Measurements from ENCODE around the gene B3GALT4.

Gene B3GALT4

DNA sequence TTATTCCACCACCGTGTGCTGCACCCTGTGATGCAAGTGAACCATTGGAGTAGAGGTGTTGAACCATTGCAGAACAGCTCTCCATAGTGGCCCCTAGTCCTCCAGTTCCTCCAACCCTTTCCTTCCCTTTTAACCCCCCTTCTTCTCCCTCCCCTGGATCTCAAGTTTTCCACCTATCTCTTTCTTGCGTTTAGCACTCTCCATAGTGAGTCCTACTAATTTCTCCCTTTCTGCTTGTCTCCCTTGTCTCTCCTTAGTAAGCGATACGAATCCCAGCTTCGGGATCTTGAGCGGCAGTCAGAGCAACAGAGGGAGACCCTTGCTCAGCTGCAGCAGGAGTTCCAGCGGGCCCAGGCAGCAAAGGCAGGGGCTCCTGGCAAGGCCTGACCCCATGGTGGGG, 13.5 kb downstream of the B3GALT4 start:
- DNase-seq (ENCODE audit: low read depth in 1 of 2, low spot score in 1 of 2) = no peak

DNA sequence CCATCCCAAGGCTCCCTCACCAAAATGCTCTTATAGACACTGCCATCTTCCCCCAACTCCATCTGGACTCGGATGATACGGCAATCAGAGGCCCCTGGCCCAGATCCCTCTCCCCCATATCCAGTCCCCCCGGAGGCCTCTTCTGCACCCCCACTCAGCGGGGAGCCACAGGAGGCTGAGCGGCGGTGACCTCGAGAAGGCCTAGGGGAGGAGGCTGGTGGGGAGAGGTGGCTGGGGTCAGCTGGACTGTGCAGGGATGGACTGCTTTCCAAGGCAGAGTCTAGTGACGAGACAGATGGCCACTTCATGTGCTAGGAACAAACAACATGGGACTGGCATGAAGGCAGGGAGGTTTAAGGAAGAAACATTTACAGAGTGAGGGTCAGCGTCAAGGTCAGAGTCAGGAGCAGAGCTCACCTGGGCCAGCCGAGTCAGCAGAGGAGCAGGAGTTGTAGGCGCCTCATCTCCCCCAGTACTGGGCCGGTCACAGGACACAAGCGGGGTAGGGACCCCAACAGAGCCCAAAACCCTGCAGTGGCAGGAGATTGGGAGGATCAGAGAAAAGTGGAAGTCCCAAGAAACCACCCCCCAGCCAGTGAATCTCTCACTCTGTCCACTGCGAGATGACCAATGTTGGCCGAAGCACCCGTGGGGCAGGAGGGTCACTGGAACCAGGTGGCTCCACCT, 16.2 kb downstream of the B3GALT4 start:
- no peak for DNase-seq (ENCODE audit: low read depth in 1 of 2, low spot score in 1 of 2)

DNA sequence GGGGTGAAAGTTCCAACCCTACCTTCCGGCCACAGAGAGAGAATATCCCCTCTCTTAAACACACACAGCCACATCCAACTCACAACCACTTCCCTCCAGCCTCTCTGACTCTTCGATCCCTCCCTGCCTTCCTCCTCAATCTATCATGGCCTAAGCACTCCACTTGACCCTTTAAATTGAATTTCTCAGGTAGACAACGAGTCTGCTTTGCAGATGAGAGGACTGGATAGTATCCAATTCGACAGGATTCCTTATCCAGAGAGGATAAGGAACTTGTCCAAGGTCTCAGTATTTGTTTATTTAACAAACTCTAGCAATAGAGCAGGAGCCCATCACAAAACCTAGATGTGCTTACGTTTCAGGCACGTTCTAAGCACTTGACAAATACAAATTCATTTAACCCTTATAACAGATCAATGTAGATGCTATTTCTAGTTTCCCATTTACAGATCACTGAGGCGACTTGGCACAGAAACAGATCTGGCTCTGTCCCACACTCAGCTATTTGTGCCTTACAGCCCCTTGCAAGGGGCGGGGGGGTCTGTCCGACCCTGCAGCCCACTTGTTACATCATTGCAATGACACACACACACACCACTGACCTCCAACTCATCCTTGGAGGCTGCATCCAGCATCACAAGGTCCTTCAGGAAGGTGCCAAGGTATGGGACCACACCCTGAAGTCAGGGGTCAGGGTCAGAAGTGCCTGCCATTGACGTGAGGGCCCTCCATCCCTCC, 17.3 kb downstream of the B3GALT4 start:
- no peak for DNase-seq (ENCODE audit: low read depth in 1 of 2, low spot score in 1 of 2)

DNA sequence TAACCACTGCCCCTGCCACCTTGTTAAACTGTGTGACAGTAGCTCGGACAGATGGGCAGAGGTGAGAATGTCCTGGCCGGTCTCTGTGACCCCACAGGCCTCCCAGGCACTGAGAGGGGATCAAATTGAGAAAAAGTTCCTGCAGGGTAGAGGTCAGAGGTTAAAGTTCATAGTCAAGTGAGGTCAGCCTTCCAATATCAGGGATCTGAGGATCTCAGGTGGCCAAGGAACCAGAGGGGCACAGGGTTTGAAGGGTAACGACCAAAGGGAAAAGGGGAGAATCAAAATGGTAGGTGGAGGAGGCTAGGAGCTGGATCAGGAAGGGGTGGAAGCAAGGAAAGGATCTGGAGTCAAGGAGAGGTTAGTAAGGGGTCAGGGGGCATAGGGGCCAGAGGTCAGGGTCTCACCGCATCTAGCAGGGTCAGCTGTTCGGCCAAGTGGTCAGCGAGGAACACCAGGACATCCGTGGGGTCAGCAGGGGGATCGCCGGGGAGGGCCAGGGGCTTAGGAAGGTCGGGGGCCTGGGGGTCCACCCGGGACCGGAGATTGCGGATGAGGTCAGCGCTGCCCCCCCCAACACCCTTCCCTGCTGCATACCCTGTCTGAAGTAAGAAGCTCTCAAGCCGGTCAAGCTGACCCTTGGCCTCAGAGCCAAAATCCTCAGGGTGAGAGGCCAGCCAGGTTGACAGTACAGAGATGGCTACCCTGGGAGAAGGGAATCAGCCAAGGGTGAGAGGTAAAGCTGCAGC, 18.9 kb downstream of the B3GALT4 start:
- DNase-seq (ENCODE audit: low read depth in 1 of 2, low spot score in 1 of 2) = no peak

DNA sequence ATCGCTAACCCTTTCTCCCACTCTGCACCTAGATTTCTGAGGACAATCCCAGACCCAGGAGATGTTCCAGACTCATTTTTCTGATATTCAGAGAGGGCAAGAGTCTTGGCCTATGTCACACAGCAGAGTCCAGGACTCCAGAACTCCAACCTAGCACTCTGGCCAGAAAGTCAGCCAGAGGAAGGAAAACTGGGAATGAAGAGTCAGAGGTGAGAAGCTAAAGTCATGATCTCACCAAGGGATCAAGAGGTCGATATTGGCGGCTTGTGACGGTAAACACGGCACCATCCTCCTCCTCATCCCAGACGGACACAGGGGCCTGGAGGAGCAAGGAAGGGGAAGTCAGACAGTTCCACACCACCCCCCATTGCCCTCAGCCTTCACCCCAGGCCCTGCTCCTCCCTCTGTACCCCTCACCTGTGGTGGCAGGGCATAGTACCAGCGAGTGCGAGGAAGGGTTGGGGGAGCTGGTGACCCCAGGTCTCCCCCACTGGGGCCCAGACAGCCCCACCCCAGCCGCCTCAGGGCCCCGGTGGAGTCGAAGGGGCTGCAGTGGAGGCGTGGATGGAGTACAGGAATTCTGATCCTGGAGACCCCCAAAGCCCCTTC, 20.0 kb downstream of the B3GALT4 start:
- no peak for DNase-seq (ENCODE audit: low read depth in 1 of 2, low spot score in 1 of 2)

DNA sequence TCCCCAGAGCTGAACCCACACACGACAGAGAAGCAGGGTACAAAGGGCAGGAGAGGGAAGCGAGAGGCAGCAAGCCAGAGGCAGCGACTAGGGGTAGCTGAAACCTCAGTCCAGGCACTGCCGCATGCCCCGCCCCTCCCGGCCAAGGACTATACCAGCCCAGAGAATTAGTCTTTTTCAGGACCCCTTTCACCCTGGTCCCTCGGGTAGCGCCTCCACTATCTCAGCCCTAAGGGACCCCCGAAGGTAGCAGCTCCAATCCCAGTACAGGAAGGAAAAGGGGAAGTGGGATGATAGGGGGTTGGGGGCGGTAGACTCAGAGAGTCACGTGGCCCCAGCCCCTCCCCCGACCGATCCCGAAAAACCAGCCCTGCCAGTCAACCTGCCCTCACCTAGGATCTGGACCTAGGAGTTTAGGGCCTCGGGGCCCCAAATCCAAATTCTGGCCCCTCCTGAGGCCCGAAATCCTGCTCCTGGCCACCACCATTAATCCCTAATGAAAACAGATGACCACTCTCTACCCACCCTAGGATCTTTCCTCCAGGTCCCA, 20.6 kb downstream of the B3GALT4 start:
- no peak for DNase-seq (ENCODE audit: low read depth in 1 of 2, low spot score in 1 of 2)

DNA sequence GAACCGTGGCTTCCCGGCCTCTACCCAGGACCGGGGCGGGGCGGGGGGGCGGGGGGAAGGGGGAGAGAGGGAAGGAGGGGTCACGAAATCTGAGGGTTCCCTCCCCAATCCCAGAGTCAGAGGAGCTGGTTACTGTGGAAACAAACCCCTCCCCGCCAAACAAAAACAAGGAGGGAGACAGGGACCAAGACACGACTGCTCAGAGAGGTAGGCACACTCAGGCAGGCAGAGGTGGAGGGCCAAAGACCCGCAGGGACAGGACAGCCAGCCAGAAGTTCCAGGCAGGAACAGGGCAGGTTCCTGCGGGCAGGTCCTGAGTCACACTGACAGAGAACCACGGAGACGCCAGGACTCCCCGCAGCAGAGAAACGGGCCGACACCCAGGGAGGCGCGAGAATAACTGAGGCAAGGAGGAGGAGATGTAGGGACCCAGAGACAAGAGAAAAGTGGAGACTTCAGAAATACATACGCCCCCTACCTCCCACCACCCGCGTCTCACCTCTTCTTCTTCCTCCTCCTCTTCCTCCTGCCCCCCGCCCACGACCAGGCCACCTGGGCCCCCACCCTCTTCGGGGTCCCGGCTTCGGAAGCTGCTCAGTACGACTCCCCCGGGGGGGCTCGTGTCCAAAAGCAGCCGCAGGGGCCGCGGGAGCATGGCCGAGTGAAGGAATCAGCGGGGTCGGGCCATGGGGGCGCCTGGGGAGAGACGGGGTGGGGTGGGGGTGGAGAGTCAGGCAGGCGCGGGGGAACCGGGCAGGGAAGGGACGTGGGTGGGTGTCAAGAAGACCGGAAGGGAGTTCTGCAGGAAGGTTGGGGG, 21.2 kb downstream of the B3GALT4 start:
- no peak for DNase-seq (ENCODE audit: low read depth in 1 of 2, low spot score in 1 of 2)

DNA sequence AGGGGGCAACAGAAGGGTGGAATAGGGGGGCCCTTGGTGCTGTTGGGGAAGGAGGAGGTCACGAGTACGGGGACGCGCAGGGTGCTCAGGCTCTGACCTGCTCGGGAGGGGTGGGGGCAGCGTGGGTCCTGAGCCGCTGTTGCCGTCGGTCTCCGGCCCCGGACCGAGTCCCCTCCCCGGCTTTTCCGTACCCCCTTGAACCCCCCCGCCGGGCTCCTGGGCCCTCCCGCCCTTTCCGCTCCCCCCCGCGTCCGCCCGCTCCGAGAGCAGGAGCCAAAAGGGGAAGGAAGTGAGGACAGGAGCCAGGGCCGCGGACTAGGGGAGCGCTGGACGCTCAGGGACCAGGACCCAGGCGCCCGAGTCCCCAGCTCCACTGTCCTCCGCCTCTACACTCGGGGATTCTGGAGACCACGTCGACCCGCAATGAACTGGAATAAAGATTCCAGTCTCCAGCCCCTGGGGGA, 21.9 kb downstream of the B3GALT4 start, which contains the start of gene RGL2:
TSS of gene RGL2 (minus strand) at position 170 of the 464 bp plus-strand sequence. CDS start 332 bp downstream, outside the sequence.
- DNase-seq (ENCODE audit: low read depth in 1 of 2, low spot score in 1 of 2) = peak in 1 of 2 donors; percentile 50

DNA sequence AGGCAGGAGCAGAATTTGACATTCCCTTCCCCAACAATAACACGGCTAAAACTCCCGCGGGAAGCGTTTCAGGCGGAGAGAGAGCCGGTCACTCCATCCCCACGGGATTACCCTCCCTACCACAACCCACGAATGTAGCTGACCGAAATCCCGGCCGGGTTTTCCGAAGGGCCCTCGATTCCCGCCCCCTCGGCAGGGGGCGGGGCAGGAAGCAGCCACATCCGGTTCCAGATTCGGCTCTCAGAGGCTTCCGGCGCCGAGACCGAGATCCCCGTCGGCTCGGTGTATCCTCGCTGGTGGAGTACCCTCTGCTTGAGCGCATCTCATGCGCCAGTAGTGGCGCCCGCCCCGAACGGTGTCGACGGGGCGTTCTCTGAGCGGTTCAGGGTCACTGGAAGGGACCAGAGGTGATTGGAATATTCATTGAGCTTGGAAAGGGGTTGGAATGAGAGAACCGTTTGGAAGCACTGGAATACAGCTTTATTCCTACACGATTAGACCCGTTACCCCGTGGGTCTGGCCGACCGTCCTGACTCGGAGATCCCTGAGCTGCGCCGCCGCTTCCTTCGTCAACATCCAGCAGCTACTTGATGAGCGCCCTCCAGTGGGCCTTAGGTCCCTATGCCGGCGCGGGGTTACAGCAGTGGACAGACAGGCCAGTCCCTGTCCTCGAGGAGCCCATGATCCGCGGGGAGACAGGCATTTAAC, 22.5 kb downstream of the B3GALT4 start:
- peak; percentile 88 for DNase-seq (ENCODE audit: low read depth in 1 of 2, low spot score in 1 of 2)

DNA sequence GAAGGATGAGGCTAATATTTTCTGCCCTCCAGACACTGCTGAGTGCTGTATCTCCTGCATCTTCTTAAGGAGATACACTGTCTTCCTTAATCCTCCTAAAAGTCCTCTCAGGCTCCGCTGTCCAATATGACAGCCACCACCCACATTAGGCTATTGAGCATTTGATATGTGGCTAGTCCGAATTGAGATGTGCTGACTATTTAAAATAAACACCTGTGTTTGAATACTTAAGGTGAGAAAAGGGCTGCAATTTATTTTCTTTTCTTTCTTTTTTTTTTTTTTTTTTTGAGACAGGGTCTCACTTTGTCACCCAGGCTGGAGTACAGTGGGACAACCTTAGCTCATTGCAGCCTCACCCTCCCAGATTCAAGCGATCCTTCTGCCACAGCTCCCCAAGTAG, 25.0 kb downstream of the B3GALT4 start:
- DNase-seq (ENCODE audit: low read depth in 1 of 2, low spot score in 1 of 2) = no peak

DNA sequence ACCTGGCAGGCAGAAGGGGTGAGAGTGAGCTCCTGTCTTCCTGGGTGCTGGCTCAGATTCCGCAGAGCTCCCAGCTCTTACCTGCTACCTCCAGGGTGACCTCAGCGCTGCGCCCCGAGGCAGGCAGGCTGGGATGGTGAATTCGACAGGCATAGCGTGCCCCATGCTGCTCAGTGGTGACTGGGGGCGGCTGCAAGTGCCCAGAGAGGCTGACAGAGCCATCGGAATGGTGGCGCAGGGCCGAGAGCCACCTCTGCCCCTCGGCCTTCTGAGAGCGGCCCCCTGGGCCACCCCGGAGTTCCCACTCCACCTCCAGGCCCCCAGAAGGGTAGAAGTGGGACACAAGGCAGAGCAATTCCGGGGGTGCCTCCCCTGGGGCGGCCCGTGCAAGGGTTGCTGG, 27.3 kb downstream of the B3GALT4 start:
- no peak for DNase-seq (ENCODE audit: low read depth in 1 of 2, low spot score in 1 of 2)

DNA sequence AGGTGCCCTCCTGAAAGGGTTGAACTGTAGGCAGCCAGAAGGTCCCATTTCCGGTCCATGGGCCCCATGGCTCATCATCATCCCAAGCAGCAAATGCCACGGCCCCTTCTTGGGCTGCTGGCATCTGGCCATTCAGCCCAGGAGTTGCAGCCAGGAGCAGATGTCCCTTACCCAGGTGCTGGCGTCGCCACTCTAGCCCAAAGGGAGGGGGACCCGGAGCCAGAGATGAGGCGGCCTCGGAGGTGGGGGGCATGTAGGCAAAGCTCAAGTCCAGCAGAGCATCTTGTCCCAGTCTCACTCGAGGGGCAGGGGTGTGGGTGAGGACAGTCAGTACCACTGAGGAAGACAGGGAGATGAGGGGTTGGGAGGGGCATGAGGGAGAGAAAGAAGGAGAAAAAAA, 28.1 kb downstream of the B3GALT4 start:
- no peak for DNase-seq (ENCODE audit: low read depth in 1 of 2, low spot score in 1 of 2)

DNA sequence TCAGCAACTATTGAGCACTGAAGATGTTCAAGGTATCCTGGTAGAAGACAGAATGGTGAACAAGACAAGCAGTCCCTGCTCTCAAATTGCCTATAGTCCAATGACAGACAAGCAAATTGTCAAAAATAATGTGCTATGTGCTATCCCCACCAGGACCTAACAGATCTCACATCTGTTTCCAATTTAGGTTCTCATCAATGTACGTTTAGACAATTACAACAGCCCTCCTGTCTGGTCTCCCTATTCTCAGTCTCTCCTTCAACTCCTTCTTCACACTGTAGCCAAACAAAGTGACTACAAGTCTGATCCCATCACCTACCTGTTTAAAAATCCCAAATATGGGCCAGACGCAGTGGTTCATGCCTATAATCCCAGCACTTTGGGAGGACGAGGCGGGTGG, 29.4 kb downstream of the B3GALT4 start:
- DNase-seq (ENCODE audit: low read depth in 1 of 2, low spot score in 1 of 2) = no peak

DNA sequence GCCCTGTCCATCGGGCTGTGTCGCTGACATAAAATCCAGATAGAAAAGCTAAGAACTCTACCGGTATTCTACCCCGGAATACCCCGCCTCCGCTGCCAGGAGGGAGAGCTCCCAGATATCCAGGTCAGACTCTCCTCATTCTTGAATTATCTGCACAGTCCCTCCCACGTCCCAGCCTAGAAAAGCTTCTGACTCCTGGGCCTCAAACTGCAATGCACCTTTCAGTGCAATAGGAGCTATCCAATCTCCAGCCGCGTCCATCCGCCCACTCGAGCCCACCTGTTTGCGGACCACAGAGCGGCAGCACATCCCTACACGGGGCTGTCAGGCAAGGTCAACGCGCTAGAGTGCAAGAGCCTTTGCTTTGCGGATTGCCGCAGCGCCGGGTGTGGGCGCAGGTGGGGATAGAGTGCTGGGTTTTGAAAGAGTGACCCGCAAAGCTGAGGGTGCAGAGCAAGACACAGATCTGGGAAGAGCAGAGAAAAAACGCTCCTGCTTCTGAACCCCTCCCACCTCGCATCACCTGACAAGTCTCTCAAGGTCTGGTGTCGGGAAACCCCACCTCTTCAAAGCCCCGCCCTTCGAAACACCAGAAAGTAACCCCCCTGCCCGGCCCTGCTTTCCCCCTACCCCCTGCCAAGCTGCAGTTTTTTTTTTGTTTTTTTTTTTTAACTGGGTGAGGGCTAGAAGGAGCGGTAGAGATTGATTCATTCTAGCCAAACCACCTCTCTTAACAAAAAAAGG, 35.6 kb downstream of the B3GALT4 start:
- DNase-seq (ENCODE audit: low read depth in 1 of 2, low spot score in 1 of 2) = peak; percentile 56 to 72

DNA sequence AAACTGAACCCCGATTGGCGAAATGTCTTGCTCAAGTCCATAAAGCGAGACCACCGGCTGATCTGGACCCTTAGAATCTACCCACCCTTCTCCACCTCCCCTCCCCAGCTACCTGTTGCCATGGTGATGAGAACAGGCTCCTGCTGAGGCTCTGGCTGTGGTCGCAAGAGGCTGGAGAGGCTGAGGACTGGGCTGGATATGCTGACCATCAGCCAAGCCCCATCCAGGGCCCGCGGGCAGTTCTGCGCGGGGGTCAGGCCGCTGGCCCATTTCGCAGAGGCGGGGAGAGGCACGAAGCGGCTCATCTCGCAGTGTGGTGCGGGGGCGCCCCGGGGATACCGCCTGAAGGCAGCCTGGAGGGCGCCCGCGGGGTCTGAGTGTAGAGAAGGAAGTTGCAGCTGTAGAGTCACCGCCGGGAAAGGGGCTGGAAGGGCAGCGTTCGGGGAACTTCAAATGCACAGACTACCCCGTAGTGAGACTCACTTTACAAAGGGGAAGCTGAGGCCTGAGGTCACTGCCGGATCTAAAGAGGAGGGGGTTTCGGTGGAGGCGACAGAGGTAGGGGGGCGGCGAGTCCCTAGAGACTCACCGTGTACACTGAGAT, 36.3 kb downstream of the B3GALT4 start:
- no peak for DNase-seq (ENCODE audit: low read depth in 1 of 2, low spot score in 1 of 2)

DNA sequence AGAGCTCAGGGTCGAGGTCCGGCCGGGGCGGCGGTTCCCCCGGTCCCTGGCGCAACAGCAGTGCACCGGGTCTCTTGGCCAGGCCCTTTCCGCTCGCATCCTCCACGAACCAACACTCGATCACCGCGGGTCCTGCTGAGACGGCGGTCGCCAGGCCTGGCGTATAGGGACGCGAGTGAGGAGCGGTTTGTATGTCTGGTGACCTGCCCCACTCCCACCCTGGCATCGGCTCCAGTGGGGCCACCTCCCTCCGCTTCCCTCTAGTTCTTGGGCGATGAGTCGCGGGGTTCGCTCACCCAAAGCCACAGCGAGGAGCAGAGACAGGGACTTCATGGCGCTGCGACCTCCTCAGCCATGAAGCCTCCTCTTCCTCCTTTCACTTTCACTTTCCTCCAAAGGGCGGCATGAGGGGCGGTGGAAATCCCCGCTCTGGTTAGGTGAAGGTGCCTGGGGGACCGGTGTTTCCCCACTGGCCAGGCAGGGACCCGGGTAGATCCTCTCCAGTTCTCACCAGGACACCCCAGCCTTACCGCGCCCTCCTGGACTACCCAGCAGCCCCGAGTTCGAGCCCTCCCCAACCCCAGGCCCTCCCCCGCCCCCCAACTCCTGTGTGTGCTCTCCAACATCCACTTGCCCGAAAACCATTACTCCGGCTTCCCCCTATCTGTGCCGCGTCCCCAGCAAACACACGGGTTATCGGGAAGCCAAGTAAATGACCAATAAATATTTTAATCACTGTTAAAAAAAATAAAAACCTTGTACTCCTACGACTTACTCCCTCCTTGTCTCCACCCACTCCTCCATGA, 37.0 kb downstream of the B3GALT4 start, which contains the start of gene TAPBP:
TSS of gene TAPBP (minus strand) at position 370 of the 806 bp plus-strand sequence. CDS start at position 333, 37 bp downstream.
- DNase-seq (ENCODE audit: low read depth in 1 of 2, low spot score in 1 of 2) = peak; percentile 52 to 79

DNA sequence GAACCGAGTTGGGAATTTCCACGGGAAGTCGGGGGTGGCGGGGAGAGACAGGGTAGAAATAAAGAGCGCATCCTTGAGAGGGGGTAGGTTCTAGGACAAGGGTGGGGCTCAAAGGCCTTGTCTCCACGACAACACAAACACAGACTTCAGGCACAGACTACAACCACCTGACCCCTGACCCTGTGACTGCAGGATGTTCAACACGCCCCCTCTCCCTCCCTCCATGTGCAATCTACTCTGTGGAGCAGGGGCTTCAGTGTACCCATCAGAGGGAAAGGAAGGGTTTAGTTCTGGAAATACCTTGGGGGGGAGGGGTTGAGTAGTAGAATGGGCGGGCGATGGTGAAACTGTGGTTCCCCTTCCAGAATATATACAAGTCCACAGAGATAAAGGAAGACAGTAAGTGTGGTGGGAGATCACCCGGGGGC, 37.6 kb downstream of the B3GALT4 start:
- DNase-seq (ENCODE audit: low read depth in 1 of 2, low spot score in 1 of 2) = peak in 1 of 2 donors; percentile 60

Data from activated T-helper 1 cell treated with anti-CD3 and anti-CD28 coated beads, Interleukin-2, amount 50 U/mL, for 16 hours (primary cell).